H1 (cell line): ENCODE data around the gene KCNMB2. TPM values are rescaled to one million over a fixed set of nuclear protein-coding genes. Genes with fewer than 3 reads are reported as not detected.

Source experiments
- BCL11A ChIP-seq, 2 experiments: IDR thresholded peaks; one replicate each; pipeline ENCODE4 v1.6.1; 2011; ENCODE audit warnings: low read depth in 2 of 2, low read length in 2 of 2, mild to moderate bottlenecking in 2 of 2
- CHD2 ChIP-seq: IDR thresholded peaks from 2 replicates; pipeline ENCODE4 v1.6.1; 2012; ENCODE audit warnings: low read length, improper control_type of control experiment
- JUN ChIP-seq: IDR thresholded peaks from 2 replicates; pipeline ENCODE4 v1.6.1; 2011; ENCODE audit warnings: low read depth, mild to moderate bottlenecking, improper control_type of control experiment, low read length
- KDM1A ChIP-seq: fragments of 200-600, 300-600 bp; sonication (generic); IDR thresholded peaks from 2 replicates; pipeline ENCODE4 v1.7.1; 2016; ENCODE audit warnings: mild to moderate bottlenecking, low read length, borderline replicate concordance
- KDM5A ChIP-seq: fragments of 200-600 bp; IDR thresholded peaks from 2 replicates; pipeline ENCODE4 v1.7.1; 2012; ENCODE audit warnings: mild to moderate bottlenecking, low read length, inconsistent platforms, mixed read lengths
- polyA plus RNA-seq, 7 experiments: library from polyadenylated mRNA; depleted of rRNA in 3 of 7; stranded (reverse) in 5 of 7; unstranded in 2 of 7; fragments of >200 nt in 5 of 7; fragments of 200-250 nt in 2 of 7; gene quantifications; 1 replicate in 5 of 7; 2 replicates in 1 of 7; 4 replicates in 1 of 7; pipeline versions ENCODE4 v1.2.1 to v1.2.3, GENCODE V29; 2011 to 2013; ENCODE audit warnings: missing spikeins in 2 of 7, mixed read lengths in 2 of 7
- total RNA-seq: library from RNA; stranded (reverse); fragmentation: NEBNext Ultra II Directional; extraction: Animal tissue kit (Norgen Biotek cat#: 25700); gene quantifications from 2 replicates; pipeline ENCODE4 v1.2.1, GENCODE V29; 2021

Gene KCNMB2
- total and polyA plus RNA-seq, 2 of the 8 experiments (the other 6 are each of a cell fraction or from before 2014, with no cell fraction given), result not detected

- TF ChIP-seq BCL11A (IDR thresholded peaks at IDR 0.05; ENCODE audit: low read depth in 2 of 2, low read length in 2 of 2) (no peak), KDM5A (no peak), KDM1A (no peak), CHD2 (no peak), JUN (no peak)
These were observed 22.5 kb upstream of the KCNMB2 start (continued) for GRCh38 chr3:178513546-178514380.
